Activated CD8-positive, alpha-beta T cell treated with anti-CD3 and anti-CD28 coated beads for 36 hours (primary cell): ENCODE data around the gene MICAL2. TPM values are rescaled to one million over a fixed set of nuclear protein-coding genes. Genes with fewer than 3 reads are reported as not detected.

Source experiments
- ATAC-seq: fragments of 200-7000 bp; cut with Tn5 transposase; one replicate; pipeline ENCODE4 v1.10.0; 2021; ENCODE audit warnings: mild to moderate bottlenecking, moderate library complexity
- CTCF ChIA-PET: fragments of 350-600 bp; sonication (Branson Sonifier 250); formaldehyde crosslinking; loops from one replicate; lab custom pipeline; 2021; ENCODE audit warnings: antibody characterized with exemption; lab: Charles Lee
- POLR2A ChIA-PET: fragments of 350-600 bp; sonication (Branson Sonifier 250); formaldehyde crosslinking; loops from one replicate; lab custom pipeline; 2021; ENCODE audit warnings: antibody characterized with exemption; lab: Charles Lee
- DNase-seq: peaks from one replicate; pipeline ENCODE4 v3.0.0-alpha.2; 2020
- H3K27ac Mint-ChIP-seq: one replicate; pipeline ENCODE4 v1.8.0; 2021; ENCODE audit warnings: mild to moderate bottlenecking, mixed read lengths
- H3K27me3 Mint-ChIP-seq: one replicate; pipeline ENCODE4 v1.8.0; 2021; ENCODE audit warnings: mixed read lengths
- H3K36me3 Mint-ChIP-seq: one replicate; pipeline ENCODE4 v1.8.0; 2021; ENCODE audit warnings: low read depth, mixed read lengths
- H3K4me1 Mint-ChIP-seq: one replicate; pipeline ENCODE4 v1.8.0; 2021; ENCODE audit warnings: low read depth, mixed read lengths
- H3K4me3 Mint-ChIP-seq: one replicate; pipeline ENCODE4 v1.8.0; 2021; ENCODE audit warnings: mild to moderate bottlenecking, moderate library complexity, mixed read lengths
- H3K9me3 Mint-ChIP-seq: one replicate; pipeline ENCODE4 v1.8.0; 2021; ENCODE audit warnings: mixed read lengths
- intact Hi-C: fragments of 100-400 bp; cut with micrococcal nuclease; formaldehyde crosslinking; loops from one replicate; pipeline ENCODE4 v1.10.0; 2022
- total RNA-seq, 2 experiments: library from RNA; stranded (reverse); gene quantifications; one replicate each; pipeline ENCODE4 v1.2.3, GENCODE V29; 2021
- TF ChIP-seq, protein P1 (sequence below): fragments of 200-600 bp; IDR thresholded peaks from one replicate; pipeline ENCODE4 v1.8.0; 2022; ENCODE audit warnings: antibody characterized with exemption, mild to moderate bottlenecking

MICAL2 gene
- total RNA-seq, 2 experiments from 2014 or later: 99.8 to 105 TPM

DNA sequence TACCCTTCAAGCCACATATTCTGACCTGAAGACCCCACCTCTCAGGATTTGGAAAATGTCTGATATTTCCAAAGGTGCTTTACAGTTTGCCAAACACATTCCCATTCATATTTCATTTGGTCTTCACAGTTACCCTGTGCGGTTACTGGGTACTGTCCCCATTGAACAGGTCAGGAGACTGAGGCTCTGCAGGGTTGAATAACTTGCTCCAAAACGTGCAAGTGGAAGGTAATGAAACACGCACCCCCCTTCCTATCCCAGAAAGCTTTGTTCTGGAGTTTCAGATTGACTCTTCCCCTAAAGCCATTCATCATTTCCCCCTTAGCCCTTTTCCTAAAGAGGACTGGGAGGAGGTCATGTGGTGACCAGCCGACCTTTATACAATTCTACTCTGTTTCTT, 18.8 kb downstream of the MICAL2 start:
- no peaks in the 10 kb centered on the region for H3K9me3 Mint-ChIP-seq
- intact Hi-C loops: no loop called here
- TF ChIP-seq, protein P1, sequence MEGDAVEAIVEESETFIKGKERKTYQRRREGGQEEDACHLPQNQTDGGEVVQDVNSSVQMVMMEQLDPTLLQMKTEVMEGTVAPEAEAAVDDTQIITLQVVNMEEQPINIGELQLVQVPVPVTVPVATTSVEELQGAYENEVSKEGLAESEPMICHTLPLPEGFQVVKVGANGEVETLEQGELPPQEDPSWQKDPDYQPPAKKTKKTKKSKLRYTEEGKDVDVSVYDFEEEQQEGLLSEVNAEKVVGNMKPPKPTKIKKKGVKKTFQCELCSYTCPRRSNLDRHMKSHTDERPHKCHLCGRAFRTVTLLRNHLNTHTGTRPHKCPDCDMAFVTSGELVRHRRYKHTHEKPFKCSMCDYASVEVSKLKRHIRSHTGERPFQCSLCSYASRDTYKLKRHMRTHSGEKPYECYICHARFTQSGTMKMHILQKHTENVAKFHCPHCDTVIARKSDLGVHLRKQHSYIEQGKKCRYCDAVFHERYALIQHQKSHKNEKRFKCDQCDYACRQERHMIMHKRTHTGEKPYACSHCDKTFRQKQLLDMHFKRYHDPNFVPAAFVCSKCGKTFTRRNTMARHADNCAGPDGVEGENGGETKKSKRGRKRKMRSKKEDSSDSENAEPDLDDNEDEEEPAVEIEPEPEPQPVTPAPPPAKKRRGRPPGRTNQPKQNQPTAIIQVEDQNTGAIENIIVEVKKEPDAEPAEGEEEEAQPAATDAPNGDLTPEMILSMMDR: no peak
- ATAC-seq (no peak), DNase-seq (no peak)
- no peak overlapping the region for H3K4me3 Mint-ChIP-seq
- no peaks in the 10 kb centered on the region for H3K36me3 Mint-ChIP-seq
- no peaks in the 10 kb centered on the region for H3K27me3 Mint-ChIP-seq
- no peak overlapping the region for H3K27ac Mint-ChIP-seq
- CTCF ChIA-PET: interaction anchor here (1.1 kb wide), 1 partner anchor 108 kb away, joined by 3 read pairs; no protein-coding TSS in a partner anchor
- POLR2A ChIA-PET: interaction anchor here (0.7 kb wide), 1 partner anchor 111 kb away, joined by 4 read pairs; no protein-coding TSS in a partner anchor
- peaks cover 59% of the 10 kb centered on the region for H3K4me1 Mint-ChIP-seq

DNA sequence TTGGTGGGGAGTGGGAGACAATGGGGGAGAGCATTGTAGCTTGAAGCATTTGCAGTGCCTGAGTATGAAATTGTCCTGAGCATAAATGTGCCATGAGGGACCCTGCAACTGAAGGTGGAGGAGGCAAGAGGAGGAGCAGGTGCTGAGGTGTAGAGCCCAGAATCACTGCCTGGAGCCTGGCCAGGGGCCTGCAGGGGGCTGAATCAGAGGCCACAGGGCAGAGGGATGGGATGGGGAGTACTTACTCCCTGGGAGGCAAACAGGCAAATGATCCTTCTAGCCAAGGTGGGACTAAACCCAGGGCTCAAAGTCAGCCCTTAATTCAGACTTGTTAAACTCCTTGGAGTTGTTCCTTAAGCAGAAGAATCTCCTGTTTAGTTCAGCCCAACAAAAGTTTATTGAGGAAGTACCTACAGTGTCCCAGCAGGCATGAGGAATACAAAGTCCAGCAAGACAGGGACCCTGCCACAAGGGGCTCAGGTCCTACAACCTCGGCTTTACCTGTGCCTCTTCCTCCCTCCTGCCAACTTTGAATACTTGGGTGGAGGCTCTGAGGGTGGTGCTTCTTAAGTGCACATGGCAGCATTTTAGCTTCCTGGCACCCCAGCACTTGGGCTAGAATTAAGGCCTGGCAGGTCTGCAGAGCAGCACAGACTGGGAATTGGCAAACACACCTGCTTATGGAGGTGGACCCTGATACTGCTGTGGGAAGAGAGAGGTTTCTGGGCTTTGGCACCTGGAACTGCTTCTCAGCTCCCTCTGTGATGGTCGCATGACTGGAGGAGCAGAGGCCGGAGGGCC, 20.0 kb downstream of the MICAL2 start:
- TF ChIP-seq, protein P1: no peak
- H3K27me3 Mint-ChIP-seq: no peaks in the 10 kb centered on the region
- intact Hi-C loops: no loop called here
- ChIA-PET CTCF (interaction anchor here (1.8 kb wide), 1 partner anchor 107 kb away, joined by 4 read pairs; no protein-coding TSS in a partner anchor), POLR2A (interaction anchor here (0.7 kb wide), 1 partner anchor 110 kb away, joined by 4 read pairs; no protein-coding TSS in a partner anchor)
- H3K27ac Mint-ChIP-seq: no peak overlapping the region
- ATAC-seq: no peak
- H3K4me3 Mint-ChIP-seq: no peak overlapping the region
- H3K9me3 Mint-ChIP-seq: no peaks in the 10 kb centered on the region
- H3K36me3 Mint-ChIP-seq: no peaks in the 10 kb centered on the region
- peaks cover 53% of the 10 kb centered on the region for H3K4me1 Mint-ChIP-seq
- DNase-seq: no peak

DNA sequence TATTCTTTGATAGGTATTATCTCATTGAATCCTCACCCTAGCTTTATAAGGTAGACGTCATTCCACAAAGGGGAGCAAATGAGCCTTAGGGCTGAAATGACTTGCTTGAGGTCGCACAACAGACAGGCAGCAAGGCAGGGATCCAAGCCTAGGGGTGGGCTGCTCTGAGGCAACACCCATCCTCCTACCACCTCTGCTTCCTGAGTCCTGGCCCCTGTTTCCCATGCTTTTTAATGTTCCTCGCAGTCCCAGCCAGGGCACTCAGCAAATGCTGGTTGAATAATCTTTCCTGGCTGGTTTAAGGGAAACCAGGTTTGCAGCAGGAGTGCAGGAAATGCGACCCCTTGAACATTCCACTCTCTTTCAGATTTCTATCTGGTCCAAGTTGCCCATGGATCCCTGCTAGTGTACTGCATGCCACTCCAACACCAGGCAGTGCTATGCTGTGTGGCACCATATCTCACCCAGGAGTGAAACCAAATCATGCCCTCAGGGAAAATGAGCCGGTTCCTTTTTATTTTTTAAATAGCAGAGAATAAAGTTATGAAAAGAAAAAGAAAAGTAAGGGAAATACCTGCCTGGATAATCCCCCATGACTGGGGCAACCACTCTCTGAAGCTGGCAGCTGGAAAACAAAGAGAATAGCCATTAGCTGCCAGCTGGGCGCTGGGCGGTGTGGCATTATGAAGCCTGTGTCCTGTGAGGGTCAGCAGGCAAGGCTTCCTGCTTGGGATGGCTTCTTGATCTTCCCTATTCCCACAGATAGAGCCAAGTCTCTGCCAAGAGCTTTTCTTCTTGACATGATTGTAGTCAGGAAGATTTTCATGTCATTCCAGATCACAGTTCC, 21.8 kb downstream of the MICAL2 start:
- Mint-ChIP-seq H3K4me1 (peaks cover 41% of the 10 kb centered on the region), H3K27me3 (no peaks in the 10 kb centered on the region), H3K4me3 (no peak overlapping the region), H3K9me3 (no peaks in the 10 kb centered on the region), H3K27ac (no peak overlapping the region), H3K36me3 (no peaks in the 10 kb centered on the region)
- ChIA-PET CTCF (interaction anchor here (1.8 kb wide), 1 partner anchor 105 kb away, joined by 4 read pairs; no protein-coding TSS in a partner anchor), POLR2A (interaction anchor here (0.8 kb wide), 1 partner anchor 27 kb away, joined by 3 read pairs; no protein-coding TSS in a partner anchor)
- intact Hi-C loops: no loop called here
- TF ChIP-seq, protein P1: no peak
- DNase-seq (no peak), ATAC-seq (no peak)

DNA sequence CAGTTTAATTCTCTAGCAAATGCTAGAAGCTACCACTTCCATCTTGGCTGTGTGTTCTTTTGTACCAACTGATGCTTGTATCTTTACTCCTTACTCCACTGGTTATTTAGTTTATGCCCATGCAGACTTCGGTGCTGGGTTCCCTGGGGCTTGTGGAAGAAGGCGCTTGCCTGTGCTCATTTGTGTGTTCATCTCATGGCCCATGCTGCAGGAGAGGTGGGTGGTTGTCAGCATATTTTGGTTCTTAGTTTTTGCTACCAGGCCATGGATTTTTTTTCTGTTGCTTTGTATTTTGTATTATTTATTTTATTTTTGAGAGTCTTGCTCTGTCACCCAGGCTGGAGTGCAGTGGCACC, 22.4 kb downstream of the MICAL2 start:
- Mint-ChIP-seq H3K27me3 (no peaks in the 10 kb centered on the region), H3K4me3 (no peak overlapping the region), H3K27ac (no peak overlapping the region), H3K36me3 (no peaks in the 10 kb centered on the region), H3K4me1 (peaks cover 41% of the 10 kb centered on the region), H3K9me3 (no peaks in the 10 kb centered on the region)
- ATAC-seq (no peak), DNase-seq (no peak)
- TF ChIP-seq, protein P1: no peak
- ChIA-PET POLR2A (interaction anchor here (0.8 to 0.9 kb wide), 2 partner anchors 20 to 27 kb away, joined by 3 read pairs; no protein-coding TSS in a partner anchor), CTCF (no interaction called here)
- intact Hi-C loops: no loop called here
